OCI-LY3 (cell line): ENCODE data around the gene EMC9.
"Not testable (repeated sequence)": the region's sequence is repeated elsewhere in the genome, so short reads cannot be mapped to it uniquely, and the experiment has no call there.

Experiments
- EZH2phosphoT487 ChIP-seq: fragments of 200-600 bp; shearing (Covaris generic); IDR thresholded peaks from 2 replicates; pipeline ENCODE4 v1.6.1; 2018; ENCODE audit warnings: antibody characterized with exemption, mixed run types, low read depth
- TF ChIP-seq, protein P1 (sequence below): fragments of 200-600, 300-600 bp; sonication (generic); IDR thresholded peaks from 2 replicates; pipeline ENCODE4 v1.5.1; 2014; ENCODE audit warnings: antibody characterized with exemption, low read length, low read depth

DNA sequence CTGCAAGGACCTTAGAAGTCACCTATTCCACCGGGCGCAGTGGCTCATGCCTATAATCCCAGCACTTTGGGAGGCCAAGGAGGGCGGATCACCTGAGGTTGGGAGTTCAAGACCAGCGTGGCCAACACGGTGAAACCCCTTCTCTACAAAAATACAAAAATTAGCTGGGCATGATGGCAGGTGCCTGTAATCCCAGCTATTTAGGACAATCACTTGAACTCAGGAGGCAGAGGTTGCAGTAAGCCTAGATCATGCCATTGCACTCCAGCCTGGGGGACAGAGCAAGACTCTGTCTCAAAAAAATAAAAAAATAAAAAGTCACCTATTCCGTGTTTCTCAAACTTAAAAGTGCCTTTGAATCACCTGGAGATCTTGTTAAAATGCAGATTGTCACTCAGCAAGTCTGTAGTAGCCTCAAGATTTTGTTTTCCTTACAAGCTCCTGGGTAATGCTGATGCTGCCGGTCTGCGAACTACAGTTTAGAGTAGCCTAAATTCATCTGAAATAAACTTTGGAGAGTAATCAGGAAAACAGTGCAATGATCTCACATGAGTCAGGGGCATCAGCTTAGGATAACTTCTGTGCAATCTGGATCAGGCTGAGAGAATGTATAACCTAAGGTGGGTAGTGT lies 35.7 kb downstream of the EMC9 start:
- TF ChIP-seq, protein P1, sequence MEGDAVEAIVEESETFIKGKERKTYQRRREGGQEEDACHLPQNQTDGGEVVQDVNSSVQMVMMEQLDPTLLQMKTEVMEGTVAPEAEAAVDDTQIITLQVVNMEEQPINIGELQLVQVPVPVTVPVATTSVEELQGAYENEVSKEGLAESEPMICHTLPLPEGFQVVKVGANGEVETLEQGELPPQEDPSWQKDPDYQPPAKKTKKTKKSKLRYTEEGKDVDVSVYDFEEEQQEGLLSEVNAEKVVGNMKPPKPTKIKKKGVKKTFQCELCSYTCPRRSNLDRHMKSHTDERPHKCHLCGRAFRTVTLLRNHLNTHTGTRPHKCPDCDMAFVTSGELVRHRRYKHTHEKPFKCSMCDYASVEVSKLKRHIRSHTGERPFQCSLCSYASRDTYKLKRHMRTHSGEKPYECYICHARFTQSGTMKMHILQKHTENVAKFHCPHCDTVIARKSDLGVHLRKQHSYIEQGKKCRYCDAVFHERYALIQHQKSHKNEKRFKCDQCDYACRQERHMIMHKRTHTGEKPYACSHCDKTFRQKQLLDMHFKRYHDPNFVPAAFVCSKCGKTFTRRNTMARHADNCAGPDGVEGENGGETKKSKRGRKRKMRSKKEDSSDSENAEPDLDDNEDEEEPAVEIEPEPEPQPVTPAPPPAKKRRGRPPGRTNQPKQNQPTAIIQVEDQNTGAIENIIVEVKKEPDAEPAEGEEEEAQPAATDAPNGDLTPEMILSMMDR, result not testable (repeated sequence)
- TF ChIP-seq EZH2phosphoT487, result not testable (repeated sequence)
